Endometrium (tissue), 2 donors: ENCODE results near the gene RIPOR1.
"Not testable (repeated sequence)": the region's sequence is repeated elsewhere in the genome, so short reads cannot be mapped to it uniquely, and the experiment has no call there.

Experiments used
- FAIRE-seq: peaks from 2 replicates; lab custom pipeline; 2012; peaks lifted over from hg19 to GRCh38; lab: Jason Lieb, UNC
- donor health status: control.
- donor health status: control.

Gene RIPOR1

GRCh38 chr16:67528222-67528869, at the start of gene RIPOR1:
TSS of gene RIPOR1 (plus strand) at chr16:67528829. CDS start at chr16:67538447, 9,618 bp downstream.
- no peak for FAIRE-seq

- peak; percentile 4 for FAIRE-seq
Measured at GRCh38 chr16:67480833-67481560, 47.6 kb upstream of the RIPOR1 start, which contains the start of gene ATP6V0D1. TSS of gene ATP6V0D1 (minus strand) at chr16:67481157. CDS start at chr16:67481086, 71 bp downstream.

- no peak for FAIRE-seq
Measured at GRCh38 chr16:67481561-67482232, 46.9 kb upstream of the RIPOR1 start.

- FAIRE-seq: no peak
Measured at GRCh38 chr16:67482233-67482924, 46.2 kb upstream of the RIPOR1 start.

- FAIRE-seq: no peak
Measured at GRCh38 chr16:67483150-67483549, 45.5 kb upstream of the RIPOR1 start, which contains the start of gene AGRP. TSS of gene AGRP (minus strand) at chr16:67483547. CDS start at chr16:67483398, 149 bp downstream.

GRCh38 chr16:67483731-67484525, 44.7 kb upstream of the RIPOR1 start:
- no peak for FAIRE-seq

- FAIRE-seq: no peak
Measured at GRCh38 chr16:67486805-67487204, 41.8 kb upstream of the RIPOR1 start.

GRCh38 chr16:67487561-67487960, 41.1 kb upstream of the RIPOR1 start:
- FAIRE-seq: not testable (repeated sequence)

GRCh38 chr16:67489401-67490083, 39.1 kb upstream of the RIPOR1 start:
- FAIRE-seq: no peak

GRCh38 chr16:67490335-67491096, 38.1 kb upstream of the RIPOR1 start:
- no peak for FAIRE-seq

- FAIRE-seq: no peak
Measured at GRCh38 chr16:67499106-67499505, 29.5 kb upstream of the RIPOR1 start.

GRCh38 chr16:67504031-67505021, 24.3 kb upstream of the RIPOR1 start:
- no peak for FAIRE-seq

GRCh38 chr16:67506468-67506867, 22.2 kb upstream of the RIPOR1 start:
- FAIRE-seq: no peak

GRCh38 chr16:67509016-67509415, 19.6 kb upstream of the RIPOR1 start:
- FAIRE-seq: no peak

- FAIRE-seq: not testable (repeated sequence)
Measured at GRCh38 chr16:67513892-67514291, 14.7 kb upstream of the RIPOR1 start.

- no peak for FAIRE-seq
Measured at GRCh38 chr16:67514382-67514828, 14.2 kb upstream of the RIPOR1 start.

- no peak for FAIRE-seq
Measured at GRCh38 chr16:67516296-67517154, 12.1 kb upstream of the RIPOR1 start.

GRCh38 chr16:67517155-67517445, 11.5 kb upstream of the RIPOR1 start:
- FAIRE-seq: no peak
